Nucleus accumbens (tissue), 56 donors: Measurements from ENCODE around the gene TSR1.

ENCODE experiments used
- DNase-seq, 56 donors: peaks; one replicate each; lab custom pipeline; 2025; lab: John Stamatoyannopoulos, UW

Gene TSR1

GRCh38 chr17:2336215-2336851 lies at the start of gene TSR1:
Gene TSR1 (minus strand): TSS chr17:2336457. CDS start chr17:2336427, 30 bp downstream.
- peak in 55 of 56 donors; percentile 62 to 96 (median 86) for DNase-seq

GRCh38 chr17:2385240-2386210 lies 49.3 kb upstream of the TSR1 start:
- DNase-seq: no peak

GRCh38 chr17:2384439-2385127 lies 48.3 kb upstream of the TSR1 start:
- DNase-seq: no peak

GRCh38 chr17:2383628-2384167 lies 47.4 kb upstream of the TSR1 start:
- no peak for DNase-seq

- no peak for DNase-seq
Measured at GRCh38 chr17:2380950-2381649, 44.8 kb upstream of the TSR1 start.

GRCh38 chr17:2380226-2380922 lies 44.1 kb upstream of the TSR1 start:
- peak in 1 of 56 donors; percentile 13 for DNase-seq

- DNase-seq: no peak
Measured at GRCh38 chr17:2379489-2380225, 43.4 kb upstream of the TSR1 start.

GRCh38 chr17:2378905-2379304 lies 42.6 kb upstream of the TSR1 start:
- no peak for DNase-seq

- DNase-seq: peak in 5 of 56 donors; percentile 10 to 40 (median 16)
Measured at GRCh38 chr17:2377659-2378058, 41.4 kb upstream of the TSR1 start.

GRCh38 chr17:2376107-2376506 lies 39.9 kb upstream of the TSR1 start:
- DNase-seq: no peak

- DNase-seq: no peak
Measured at GRCh38 chr17:2375406-2375805, 39.1 kb upstream of the TSR1 start.

- no peak for DNase-seq
Measured at GRCh38 chr17:2374549-2375285, 38.5 kb upstream of the TSR1 start.

GRCh38 chr17:2373179-2373578 lies 36.9 kb upstream of the TSR1 start:
- DNase-seq: no peak

GRCh38 chr17:2372681-2373080 lies 36.4 kb upstream of the TSR1 start:
- no peak for DNase-seq

- no peak for DNase-seq
Measured at GRCh38 chr17:2372180-2372579, 35.9 kb upstream of the TSR1 start.

- no peak for DNase-seq
Measured at GRCh38 chr17:2371183-2372130, 35.2 kb upstream of the TSR1 start.

GRCh38 chr17:2370211-2370589 lies 33.9 kb upstream of the TSR1 start:
- no peak for DNase-seq
